WTC11 (cell line): ENCODE results near the gene UPK3A.

Source experiments
- CBFB ChIP-seq: sonication (generic); formaldehyde crosslinking; IDR thresholded peaks from 2 replicates; pipeline ENCODE4 v1.8.1; 2022; ENCODE audit warnings: mild to moderate bottlenecking, low read depth, missing genetic modification reagents
- ELF4 ChIP-seq: sonication (generic); formaldehyde crosslinking; IDR thresholded peaks from 2 replicates; pipeline ENCODE4 v1.8.1; 2022; ENCODE audit warnings: low read depth, mild to moderate bottlenecking, moderate library complexity, missing genetic modification reagents
- KAT7 ChIP-seq: sonication (generic); formaldehyde crosslinking; IDR thresholded peaks from 2 replicates; pipeline ENCODE4 v1.8.1; 2023; ENCODE audit warnings: missing genetic modification reagents, mild to moderate bottlenecking, borderline replicate concordance
- MLX ChIP-seq: sonication (generic); formaldehyde crosslinking; IDR thresholded peaks from 2 replicates; pipeline ENCODE4 v1.8.1; 2023; ENCODE audit warnings: mild to moderate bottlenecking, missing genetic modification reagents, moderate library complexity
- MYBL2 ChIP-seq: sonication (generic); formaldehyde crosslinking; IDR thresholded peaks from 2 replicates; pipeline ENCODE4 v1.8.1; 2023; ENCODE audit warnings: mild to moderate bottlenecking, moderate library complexity, missing genetic modification reagents
- NR1H2 ChIP-seq: sonication (generic); formaldehyde crosslinking; IDR thresholded peaks from 2 replicates; pipeline ENCODE4 v1.9.0; 2021; ENCODE audit warnings: mild to moderate bottlenecking, moderate library complexity, missing genetic modification reagents
- SP1 ChIP-seq: sonication (generic); formaldehyde crosslinking; conservative IDR thresholded peaks from 2 replicates; pipeline ENCODE4 v1.8.1; 2022; ENCODE audit warnings: missing genetic modification reagents
- STAT6 ChIP-seq: sonication (generic); formaldehyde crosslinking; conservative IDR thresholded peaks from 2 replicates; pipeline ENCODE4 v1.8.1; 2023; ENCODE audit warnings: mild to moderate bottlenecking, low read depth, missing genetic modification reagents, moderate library complexity
- TEAD4 ChIP-seq: sonication (generic); formaldehyde crosslinking; IDR thresholded peaks from 2 replicates; pipeline ENCODE4 v1.8.0; 2022; ENCODE audit warnings: mild to moderate bottlenecking, missing genetic modification reagents
- ZBTB21 ChIP-seq: sonication (generic); formaldehyde crosslinking; IDR thresholded peaks from 2 replicates; pipeline ENCODE4 v1.8.1; 2023; ENCODE audit warnings: mild to moderate bottlenecking, missing genetic modification reagents, borderline replicate concordance
- ZNF425 ChIP-seq: fragments of 250-450 bp; sonication (Bioruptor Pico); conservative IDR thresholded peaks from 2 replicates; pipeline ENCODE4 v1.9.0; 2021; ENCODE audit warnings: mild to moderate bottlenecking
- TF ChIP-seq, protein P1 (sequence below): fragments of 200-600 bp; IDR thresholded peaks from 2 replicates; pipeline ENCODE4 v1.8.0; 2022; ENCODE audit warnings: antibody characterized with exemption
- TF ChIP-seq, protein P2 (sequence below): sonication (generic); formaldehyde crosslinking; IDR thresholded peaks from 2 replicates; pipeline ENCODE4 v1.8.0; 2022; ENCODE audit warnings: mild to moderate bottlenecking, missing genetic modification reagents

GRCh38 chr22:45334068-45334467 lies 49.3 kb downstream of the UPK3A start:
- TF ChIP-seq, protein P1, sequence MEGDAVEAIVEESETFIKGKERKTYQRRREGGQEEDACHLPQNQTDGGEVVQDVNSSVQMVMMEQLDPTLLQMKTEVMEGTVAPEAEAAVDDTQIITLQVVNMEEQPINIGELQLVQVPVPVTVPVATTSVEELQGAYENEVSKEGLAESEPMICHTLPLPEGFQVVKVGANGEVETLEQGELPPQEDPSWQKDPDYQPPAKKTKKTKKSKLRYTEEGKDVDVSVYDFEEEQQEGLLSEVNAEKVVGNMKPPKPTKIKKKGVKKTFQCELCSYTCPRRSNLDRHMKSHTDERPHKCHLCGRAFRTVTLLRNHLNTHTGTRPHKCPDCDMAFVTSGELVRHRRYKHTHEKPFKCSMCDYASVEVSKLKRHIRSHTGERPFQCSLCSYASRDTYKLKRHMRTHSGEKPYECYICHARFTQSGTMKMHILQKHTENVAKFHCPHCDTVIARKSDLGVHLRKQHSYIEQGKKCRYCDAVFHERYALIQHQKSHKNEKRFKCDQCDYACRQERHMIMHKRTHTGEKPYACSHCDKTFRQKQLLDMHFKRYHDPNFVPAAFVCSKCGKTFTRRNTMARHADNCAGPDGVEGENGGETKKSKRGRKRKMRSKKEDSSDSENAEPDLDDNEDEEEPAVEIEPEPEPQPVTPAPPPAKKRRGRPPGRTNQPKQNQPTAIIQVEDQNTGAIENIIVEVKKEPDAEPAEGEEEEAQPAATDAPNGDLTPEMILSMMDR, result no peak
- TF ChIP-seq MLX (CRISPR knock-in tag), result no peak
- TF ChIP-seq KAT7 (CRISPR knock-in tag), result no peak
- TF ChIP-seq, protein P2, sequence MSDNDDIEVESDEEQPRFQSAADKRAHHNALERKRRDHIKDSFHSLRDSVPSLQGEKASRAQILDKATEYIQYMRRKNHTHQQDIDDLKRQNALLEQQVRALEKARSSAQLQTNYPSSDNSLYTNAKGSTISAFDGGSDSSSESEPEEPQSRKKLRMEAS, result no peak
- no peak for TF ChIP-seq SP1 (CRISPR knock-in tag)
- no peak for TF ChIP-seq ELF4 (CRISPR knock-in tag)
- TF ChIP-seq ZNF425 (CRISPR knock-in tag), result no peak
- TF ChIP-seq MYBL2 (CRISPR knock-in tag), result no peak
- TF ChIP-seq STAT6 (CRISPR knock-in tag), result no peak
- no peak for TF ChIP-seq CBFB
- TF ChIP-seq NR1H2, result no peak
- no peak for TF ChIP-seq TEAD4 (CRISPR knock-in tag)
- TF ChIP-seq ZBTB21 (CRISPR knock-in tag), result no peak
